GM06990 (cell line): ENCODE data around the gene ANKRD44.

ENCODE experiments used
- DNase-seq: peaks from one replicate; pipeline ENCODE4 v3.0.0-alpha.2; 2011; ENCODE audit not compliant: insufficient read length; ENCODE audit errors: extremely low read depth
- H3K27me3 ChIP-seq: replicated peaks from 2 replicates; pipeline ENCODE4 v1.6.0; 2011; ENCODE audit warnings: low read length; ENCODE audit not compliant: control insufficient read depth, insufficient read depth
- H3K36me3 ChIP-seq: 2 replicates; pipeline ENCODE4 v1.5.1; 2011; ENCODE audit warnings: low read length; ENCODE audit not compliant: control insufficient read depth, insufficient read depth
- H3K4me3 ChIP-seq: replicated peaks from 2 replicates; pipeline ENCODE4 v1.5.1; 2011; ENCODE audit warnings: low read depth, mild to moderate bottlenecking, control low read depth, low read length
- CTCF ChIP-seq: IDR thresholded peaks from 2 replicates; pipeline ENCODE4 v1.5.1; 2011; ENCODE audit warnings: low read length, control low read depth, mild to moderate bottlenecking, inconsistent platforms; ENCODE audit not compliant: insufficient read depth, poor library complexity, severe bottlenecking

ANKRD44 gene

GRCh38 chr2:197268786-197269584 is 41.6 kb downstream of the ANKRD44 start:
- no peak overlapping the region for H3K4me3 ChIP-seq
- TF ChIP-seq CTCF = no peak

GRCh38 chr2:197266477-197266876 is 44.1 kb downstream of the ANKRD44 start:
- no peaks in the 10 kb centered on the region for H3K27me3 ChIP-seq
- H3K36me3 ChIP-seq = no peaks in the 10 kb centered on the region; the same call in 1 of the 2 replicates
- no peak for DNase-seq
- TF ChIP-seq CTCF = no peak
- H3K4me3 ChIP-seq = no peak overlapping the region

More at GRCh38 chr2:197268786-197269584, 41.6 kb downstream of the ANKRD44 start:
- DNase-seq = no peak
- Histone ChIP-seq H3K27me3 (no peaks in the 10 kb centered on the region), H3K36me3 (no peaks in the 10 kb centered on the region; the same call in 1 of the 2 replicates)

GRCh38 chr2:197265924-197266323 is 44.7 kb downstream of the ANKRD44 start:
- no peaks in the 10 kb centered on the region; the same call in 1 of the 2 replicates for H3K36me3 ChIP-seq
- H3K27me3 ChIP-seq = no peaks in the 10 kb centered on the region
- no peak for DNase-seq
- no peak overlapping the region for H3K4me3 ChIP-seq
- no peak for TF ChIP-seq CTCF

- H3K4me3 ChIP-seq = no peak overlapping the region
- H3K36me3 ChIP-seq = no peaks in the 10 kb centered on the region; the same call in 1 of the 2 replicates
- no peak for TF ChIP-seq CTCF
- DNase-seq = no peak
- no peaks in the 10 kb centered on the region for H3K27me3 ChIP-seq
Observed at GRCh38 chr2:197265036-197265435, 45.5 kb downstream of the ANKRD44 start.

- TF ChIP-seq CTCF = no peak
Observed at GRCh38 chr2:197264332-197264731, 46.2 kb downstream of the ANKRD44 start.

More at GRCh38 chr2:197264332-197264731, 46.2 kb downstream of the ANKRD44 start:
- Histone ChIP-seq H3K27me3 (no peaks in the 10 kb centered on the region), H3K4me3 (no peak overlapping the region), H3K36me3 (no peaks in the 10 kb centered on the region; the same call in 1 of the 2 replicates)
- DNase-seq = no peak
